OCI-LY3 (cell line): ENCODE data around the gene NSRP1.
"Not testable (repeated sequence)": the region's sequence is repeated elsewhere in the genome, so short reads cannot be mapped to it uniquely, and the experiment has no call there.

Source experiments
- H2AFZ ChIP-seq: fragments of 200-600, 300-600 bp; shearing (Covaris generic); 2 replicates; pipeline ENCODE4 v1.6.0; 2014; ENCODE audit warnings: antibody characterized with exemption, low read depth, low read length
- H3K27ac ChIP-seq: fragments of 200-600, 300-600 bp; sonication (generic); 2 replicates; pipeline ENCODE4 v1.5.1; 2014; ENCODE audit warnings: mild to moderate bottlenecking, low read length, moderate library complexity, mixed read lengths
- H3K27me3 ChIP-seq: fragments of 200-600, 300-600 bp; sonication (generic); 2 replicates; pipeline ENCODE4 v1.6.1; 2014; ENCODE audit warnings: low read depth, low read length, mixed read lengths
- H3K36me3 ChIP-seq: fragments of 200-600, 300-600 bp; sonication (generic); replicated peaks from 2 replicates; pipeline ENCODE3; 2014; ENCODE audit warnings: low read depth, low read length, mixed read lengths
- H3K4me1 ChIP-seq: fragments of 300-600, 200-600 bp; sonication (generic); 2 replicates; pipeline ENCODE4 v1.6.1; 2014; ENCODE audit warnings: low read length, mixed read lengths
- H3K4me2 ChIP-seq: fragments of 200-600, 300-600 bp; sonication (generic); 2 replicates; pipeline ENCODE4 v1.6.1; 2014; ENCODE audit warnings: low read length, mixed read lengths
- H3K4me3 ChIP-seq: fragments of 300-600, 200-600 bp; sonication (generic); 2 replicates; pipeline ENCODE4 v1.5.1; 2014; ENCODE audit warnings: antibody characterized with exemption, mild to moderate bottlenecking, low read length, moderate library complexity
- H3K79me2 ChIP-seq: fragments of 300-600, 200-600 bp; shearing (Covaris generic); 2 replicates; pipeline ENCODE4 v1.6.1; 2014; ENCODE audit warnings: mild to moderate bottlenecking, low read length, mixed read lengths
- H3K9ac ChIP-seq: fragments of 300-600, 200-600 bp; shearing (Covaris generic); 2 replicates; pipeline ENCODE4 v1.6.0; 2014; ENCODE audit warnings: mild to moderate bottlenecking, low read length, moderate library complexity
- H3K9me3 ChIP-seq: fragments of 200-600, 300-600 bp; shearing (Covaris generic); 2 replicates; pipeline ENCODE4 v1.6.1; 2014; ENCODE audit warnings: low read length, mixed read lengths; ENCODE audit not compliant: insufficient read depth
- H4K20me1 ChIP-seq: fragments of 200-600, 300-600 bp; sonication (generic); 2 replicates; pipeline ENCODE4 v1.6.1; 2016; ENCODE audit warnings: low read length, mixed read lengths; ENCODE audit not compliant: insufficient read depth
- EZH2phosphoT487 ChIP-seq: fragments of 200-600 bp; shearing (Covaris generic); IDR thresholded peaks from 2 replicates; pipeline ENCODE4 v1.6.1; 2018; ENCODE audit warnings: antibody characterized with exemption, mixed run types, low read depth
- TF ChIP-seq, protein P1 (sequence below): fragments of 200-600, 300-600 bp; sonication (generic); IDR thresholded peaks from 2 replicates; pipeline ENCODE4 v1.5.1; 2014; ENCODE audit warnings: antibody characterized with exemption, low read length, low read depth

Gene NSRP1

DNA sequence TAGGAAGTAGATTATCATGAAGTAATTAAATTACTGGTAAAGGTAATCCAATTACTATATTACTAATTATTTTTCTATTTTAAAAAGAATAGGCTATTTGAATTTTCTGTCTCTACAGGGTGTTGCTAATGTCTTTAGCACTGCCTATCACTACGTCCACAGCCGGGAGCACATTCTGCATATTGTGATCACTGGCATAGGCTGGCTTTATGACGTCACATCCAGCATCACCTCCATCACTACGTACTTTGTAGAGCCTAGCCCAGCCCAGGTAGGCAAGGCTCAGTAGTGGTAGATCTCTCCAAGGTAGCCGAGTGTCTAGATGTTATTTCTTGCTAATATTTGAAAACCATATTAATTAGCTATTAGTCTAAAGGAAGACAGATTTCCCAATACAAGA, 33.8 kb upstream of the NSRP1 start:
- no peak overlapping the region for H3K27ac ChIP-seq

DNA sequence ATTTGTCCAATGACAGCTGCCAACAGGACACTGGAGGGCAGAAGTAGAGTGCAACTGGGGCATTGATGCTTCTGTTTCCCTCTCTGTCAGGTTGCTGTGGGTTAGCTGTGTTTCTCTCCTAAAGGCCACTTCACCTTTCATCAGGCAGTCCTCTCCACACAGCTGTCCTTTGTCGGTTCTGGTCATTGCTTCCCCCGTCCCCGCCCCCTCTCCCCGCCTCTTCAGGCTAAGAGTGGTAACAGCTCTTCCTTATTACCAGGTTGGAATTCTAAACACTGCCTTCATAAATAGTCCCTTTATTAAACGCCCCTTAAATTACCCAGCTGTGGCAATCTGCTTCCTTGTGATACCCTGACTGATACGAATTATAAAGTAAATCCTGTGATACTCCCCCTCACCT, 31.8 kb upstream of the NSRP1 start:
- TF ChIP-seq, protein P1, sequence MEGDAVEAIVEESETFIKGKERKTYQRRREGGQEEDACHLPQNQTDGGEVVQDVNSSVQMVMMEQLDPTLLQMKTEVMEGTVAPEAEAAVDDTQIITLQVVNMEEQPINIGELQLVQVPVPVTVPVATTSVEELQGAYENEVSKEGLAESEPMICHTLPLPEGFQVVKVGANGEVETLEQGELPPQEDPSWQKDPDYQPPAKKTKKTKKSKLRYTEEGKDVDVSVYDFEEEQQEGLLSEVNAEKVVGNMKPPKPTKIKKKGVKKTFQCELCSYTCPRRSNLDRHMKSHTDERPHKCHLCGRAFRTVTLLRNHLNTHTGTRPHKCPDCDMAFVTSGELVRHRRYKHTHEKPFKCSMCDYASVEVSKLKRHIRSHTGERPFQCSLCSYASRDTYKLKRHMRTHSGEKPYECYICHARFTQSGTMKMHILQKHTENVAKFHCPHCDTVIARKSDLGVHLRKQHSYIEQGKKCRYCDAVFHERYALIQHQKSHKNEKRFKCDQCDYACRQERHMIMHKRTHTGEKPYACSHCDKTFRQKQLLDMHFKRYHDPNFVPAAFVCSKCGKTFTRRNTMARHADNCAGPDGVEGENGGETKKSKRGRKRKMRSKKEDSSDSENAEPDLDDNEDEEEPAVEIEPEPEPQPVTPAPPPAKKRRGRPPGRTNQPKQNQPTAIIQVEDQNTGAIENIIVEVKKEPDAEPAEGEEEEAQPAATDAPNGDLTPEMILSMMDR, result no peak
- TF ChIP-seq EZH2phosphoT487, result no peak
- Histone ChIP-seq H3K79me2 (no peaks in the 10 kb centered on the region), H3K9me3 (no peaks in the 10 kb centered on the region), H3K36me3 (no peaks in the 10 kb centered on the region), H3K4me1 (no peaks in the 10 kb centered on the region), H3K27ac (no peak overlapping the region), H3K27me3 (peaks cover 20% of the 10 kb centered on the region), H3K4me3 (no peak overlapping the region), H3K9ac (no peak overlapping the region), H2AFZ (no peak overlapping the region), H3K4me2 (no peak overlapping the region), H4K20me1 (no peaks in the 10 kb centered on the region)

More for the DNA sequence above, 33.8 kb upstream of the NSRP1 start:
- H3K36me3 ChIP-seq, result no peaks in the 10 kb centered on the region
- no peak overlapping the region for H3K4me2 ChIP-seq
- peaks cover 29% of the 10 kb centered on the region for H3K27me3 ChIP-seq
- H3K4me3 ChIP-seq, result no peak overlapping the region
- H3K9ac ChIP-seq, result no peak overlapping the region
- H3K9me3 ChIP-seq, result no peaks in the 10 kb centered on the region
- TF ChIP-seq, protein P1, result no peak
- no peak for TF ChIP-seq EZH2phosphoT487
- no peaks in the 10 kb centered on the region for H4K20me1 ChIP-seq
- no peak overlapping the region for H2AFZ ChIP-seq
- no peaks in the 10 kb centered on the region for H3K79me2 ChIP-seq
- no peaks in the 10 kb centered on the region for H3K4me1 ChIP-seq

DNA sequence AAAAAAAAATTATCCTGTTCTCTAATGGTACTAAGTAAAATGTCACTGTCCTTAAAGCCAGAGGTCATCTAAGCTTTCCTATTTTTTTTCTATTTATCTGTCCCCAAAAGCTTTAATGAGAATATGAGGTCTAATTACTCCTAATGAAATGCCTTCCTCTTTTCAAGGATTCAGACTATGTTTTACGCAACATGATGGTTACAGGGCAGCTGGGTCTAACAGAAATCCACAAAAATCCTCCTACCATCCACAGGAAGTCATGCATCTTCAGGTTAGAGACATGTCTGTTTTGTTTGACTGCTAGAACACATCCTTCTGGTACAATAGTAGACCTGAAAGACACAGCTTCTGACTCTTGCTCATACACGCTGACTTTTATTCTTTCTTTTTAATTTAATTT, 29.7 kb upstream of the NSRP1 start:
- Histone ChIP-seq H3K9me3 (no peaks in the 10 kb centered on the region), H4K20me1 (no peaks in the 10 kb centered on the region), H3K79me2 (no peaks in the 10 kb centered on the region), H3K36me3 (no peaks in the 10 kb centered on the region), H3K4me2 (no peak overlapping the region), H3K9ac (no peak overlapping the region), H2AFZ (no peak overlapping the region), H3K4me3 (no peak overlapping the region), H3K27ac (no peak overlapping the region), H3K27me3 (peaks cover 29% of the 10 kb centered on the region), H3K4me1 (no peaks in the 10 kb centered on the region)
- TF ChIP-seq, protein P1, result no peak
- TF ChIP-seq EZH2phosphoT487, result no peak

DNA sequence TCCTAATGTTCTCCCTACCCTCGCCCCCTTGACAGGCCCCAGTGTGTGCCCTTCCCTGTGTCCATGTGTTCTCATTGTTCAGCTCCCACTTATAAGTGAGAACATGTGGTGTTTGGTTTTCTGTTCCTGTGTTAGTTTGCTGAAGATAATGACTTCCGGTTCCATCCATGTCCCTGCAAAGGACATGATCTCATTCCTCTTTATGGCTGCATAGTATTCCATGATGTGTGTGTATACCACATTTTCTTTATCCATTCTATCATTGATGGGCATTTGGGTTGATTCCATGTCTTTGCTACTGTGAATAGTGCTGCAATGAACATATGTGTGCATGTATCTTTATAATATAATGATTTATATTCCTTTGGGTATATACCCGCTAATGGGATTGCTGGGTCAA, 29.2 kb upstream of the NSRP1 start:
- not testable (repeated sequence) for H3K9me3 ChIP-seq, H3K36me3 ChIP-seq, H3K4me2 ChIP-seq, H4K20me1 ChIP-seq, H3K9ac ChIP-seq, H3K27ac ChIP-seq, H3K4me1 ChIP-seq, H2AFZ ChIP-seq, H3K79me2 ChIP-seq, H3K4me3 ChIP-seq
- H3K27me3 ChIP-seq, result peaks cover 30% of the 10 kb centered on the region
